IMR-90 (cell line): ENCODE measurements around the gene SEPTIN5. TPM values are rescaled to one million over a fixed set of nuclear protein-coding genes. Genes with fewer than 3 reads are reported as not detected.

Experiments
- ATAC-seq: fragments of 200-7000 bp; cut with Tn5 transposase; 2 replicates; pipeline ENCODE4 v1.9.1; 2020; ENCODE audit warnings: low read depth, mild to moderate bottlenecking, moderate library complexity
- Bru-seq: library from RNA; stranded (reverse); fragments of 400-500 nt; gene quantifications from one replicate; lab custom pipeline; 2021; lab: Mats Ljungman, UMichigan
- BruChase-seq, 2 experiments: library from RNA; stranded (reverse); fragments of 400-500 nt; gene quantifications; one replicate each; lab custom pipeline; 2021; lab: Mats Ljungman, UMichigan
- BruUV-seq: library from RNA; stranded (reverse); fragments of 400-500 nt; replicated peaks from 2 replicates; lab custom pipeline; 2021; lab: Mats Ljungman, UMichigan
- CTCF ChIA-PET: fragments of 300-600 bp; formaldehyde crosslinking; extraction: SDS; loops from one replicate; lab custom pipeline; 2021; ENCODE audit warnings: antibody characterized with exemption; lab: Yijun Ruan, JAX
- POLR2A ChIA-PET: fragments of 300-600 bp; sonication (Branson Sonifier 250); formaldehyde crosslinking; loops from one replicate; lab custom pipeline; 2022; ENCODE audit warnings: antibody characterized with exemption; ENCODE audit not compliant: unreplicated experiment; lab: Charles Lee
- DNase-seq: peaks from one replicate; pipeline ENCODE4 v3.0.0; 2013
- H2AFZ ChIP-seq: replicated peaks from 2 replicates; pipeline ENCODE3; 2013; ENCODE audit warnings: low read length, mild to moderate bottlenecking; ENCODE audit not compliant: poor library complexity
- H2AK5ac ChIP-seq: 2 replicates; pipeline ENCODE4 v1.6.1; 2013; ENCODE audit warnings: low read depth, low read length, inconsistent platforms
- H2AK9ac ChIP-seq: replicated peaks from 2 replicates; pipeline ENCODE3; 2013; ENCODE audit warnings: mild to moderate bottlenecking, low read depth, low read length, moderate library complexity; ENCODE audit not compliant: poor library complexity
- H2BK120ac ChIP-seq: 2 replicates; pipeline ENCODE4 v1.6.1; 2013; ENCODE audit warnings: low read depth, low read length, inconsistent platforms
- H2BK15ac ChIP-seq: 3 replicates; pipeline ENCODE4 v1.6.1; 2013; ENCODE audit warnings: low read depth, low read length, inconsistent platforms
- H2BK20ac ChIP-seq: 2 replicates; pipeline ENCODE4 v1.6.1; 2013; ENCODE audit warnings: low read depth, mild to moderate bottlenecking, inconsistent platforms, low read length, moderate library complexity
- H2BK5ac ChIP-seq: 2 replicates; pipeline ENCODE4 v1.6.1; 2013; ENCODE audit warnings: mild to moderate bottlenecking, low read depth, low read length, inconsistent platforms; ENCODE audit not compliant: poor library complexity, severe bottlenecking
- H3K14ac ChIP-seq: replicated peaks from 2 replicates; pipeline ENCODE4 v1.6.1; 2013; ENCODE audit warnings: low read depth, low read length, inconsistent platforms
- H3K18ac ChIP-seq: 2 replicates; pipeline ENCODE4 v1.6.1; 2013; ENCODE audit warnings: low read depth, low read length, control low read depth
- H3K23ac ChIP-seq: 2 replicates; pipeline ENCODE4 v1.6.1; 2013; ENCODE audit warnings: low read depth, low read length, inconsistent platforms
- H3K27ac ChIP-seq: 2 replicates; pipeline ENCODE4 v1.5.1; 2013; ENCODE audit warnings: mild to moderate bottlenecking, control low read depth, low read length; ENCODE audit not compliant: insufficient read depth
- H3K27me3 ChIP-seq: 2 replicates; pipeline ENCODE4 v1.6.1; 2013; ENCODE audit warnings: low read length; ENCODE audit not compliant: control insufficient read depth, insufficient read depth
- H3K36me3 ChIP-seq: 2 replicates; pipeline ENCODE4 v1.6.1; 2013; ENCODE audit warnings: low read length, mixed read lengths; ENCODE audit not compliant: control insufficient read depth, insufficient read depth
- H3K4ac ChIP-seq: 2 replicates; pipeline ENCODE4 v1.6.1; 2013; ENCODE audit warnings: low read depth, low read length, inconsistent platforms
- H3K4me1 ChIP-seq: 2 replicates; pipeline ENCODE4 v1.6.1; 2013; ENCODE audit warnings: low read length, mixed read lengths; ENCODE audit not compliant: control insufficient read depth, insufficient read depth
- H3K4me2 ChIP-seq: 2 replicates; pipeline ENCODE4 v1.6.1; 2013; ENCODE audit warnings: low read depth, mild to moderate bottlenecking, control low read depth, low read length, moderate library complexity
- H3K4me3 ChIP-seq: 2 replicates; pipeline ENCODE4 v1.5.1; 2013; ENCODE audit warnings: low read depth, mild to moderate bottlenecking, control low read depth, low read length, moderate library complexity; ENCODE audit not compliant: insufficient read depth
- H3K56ac ChIP-seq: 2 replicates; pipeline ENCODE4 v1.6.1; 2013; ENCODE audit warnings: low read length, inconsistent platforms; ENCODE audit not compliant: insufficient read depth; ENCODE audit errors: extremely low read depth
- H3K79me1 ChIP-seq, 2 experiments: 2 replicates each; pipeline ENCODE4 v1.6.1; 2013; ENCODE audit warnings: low read length in 2 of 2, inconsistent platforms in 1 of 2, low read depth in 1 of 2
- H3K9ac ChIP-seq: 2 replicates; pipeline ENCODE4 v1.6.1; 2013; ENCODE audit warnings: low read depth, low read length, control low read depth
- H3K9me1 ChIP-seq: 2 replicates; pipeline ENCODE4 v1.6.1; 2013; ENCODE audit warnings: low read length, inconsistent platforms; ENCODE audit not compliant: insufficient read depth
- H3K9me3 ChIP-seq: 2 replicates; pipeline ENCODE4 v1.6.1; 2013; ENCODE audit warnings: low read length; ENCODE audit not compliant: control insufficient read depth, insufficient read depth
- H4K20me1 ChIP-seq: 2 replicates; pipeline ENCODE4 v1.6.1; 2013; ENCODE audit warnings: low read length, inconsistent platforms; ENCODE audit not compliant: insufficient read depth
- H4K5ac ChIP-seq: 2 replicates; pipeline ENCODE4 v1.6.1; 2013; ENCODE audit warnings: mild to moderate bottlenecking, low read depth, low read length, control low read depth
- H4K8ac ChIP-seq, 2 experiments: 2 replicates each; pipeline ENCODE4 v1.6.1; 2013; ENCODE audit warnings: low read depth in 2 of 2, low read length in 2 of 2, control low read depth in 1 of 2, inconsistent platforms in 1 of 2
- H4K91ac ChIP-seq: 2 replicates; pipeline ENCODE4 v1.6.1; 2013; ENCODE audit warnings: low read depth, low read length, inconsistent platforms; ENCODE audit not compliant: insufficient read depth
- MAZ ChIP-seq: IDR thresholded peaks from 2 replicates; pipeline ENCODE4 v1.6.1; 2012; ENCODE audit warnings: low read depth, mild to moderate bottlenecking, low read length, improper control_type of control experiment, moderate library complexity, borderline replicate concordance
- RFX5 ChIP-seq: IDR thresholded peaks from 2 replicates; pipeline ENCODE4 v1.8.0; 2012; ENCODE audit warnings: low read depth, mild to moderate bottlenecking, low read length, moderate library complexity
- WGBS, 2 experiments: methylation state at CpG; one replicate each; pipeline versions ENCODE4 v1.1.5 to v1.1.7; 2013; ENCODE audit warnings: missing lambda C conversion rate in 2 of 2; ENCODE audit not compliant: insufficient read length in 1 of 2; ENCODE audit errors: extremely low coverage in 2 of 2; 5-methylcytosine and 5-hydroxymethylcytosine counted together
- dilution Hi-C: fragments of 300-500 bp; cut with HindIII; formaldehyde crosslinking; loops from one replicate; pipeline ENCODE4 v1.14.3; 2018; ENCODE audit warnings: low sequenced_read_pairs; ENCODE audit not compliant: unreplicated experiment
- in situ Hi-C: fragments of 300-500 bp; cut with MboI; formaldehyde crosslinking; loops from 3 replicates; pipeline ENCODE4 v1.14.3; 2019; ENCODE audit warnings: low sequenced_read_pairs, inconsistent platforms, mixed read lengths
- intact Hi-C: fragments of 100-400 bp; cut with micrococcal nuclease; formaldehyde crosslinking; loops from 2 replicates; pipeline ENCODE4 v1.10.0; 2022
- long read RNA-seq: library from polyadenylated mRNA; unstranded; transcript quantifications from one replicate; pipeline ENCODE4 v2.0.0, GENCODE V29; 2021; ENCODE audit not compliant: unreplicated experiment
- polyA plus RNA-seq, 3 experiments: library from polyadenylated mRNA; depleted of rRNA; stranded (reverse); fragments of >200 nt; gene quantifications; 2 replicates each; pipeline ENCODE4 v1.2.3, GENCODE V29; 2012; ENCODE audit warnings: low replicate concordance in 1 of 3
- total RNA-seq: library from RNA; depleted of rRNA; stranded (reverse); fragments of >200 nt; gene quantifications from 2 replicates; pipeline ENCODE4 v1.2.3, GENCODE V29; 2012; rRNA removed

The SEPTIN5 gene
- total RNA-seq, result 16.8 and 17.2 TPM in 2 replicates
- polyA plus RNA-seq (2012; rRNA removed), result 20.7 and 22.3 TPM in 2 replicates
- polyA plus RNA-seq (2012; cell fraction: cytosol; rRNA removed), result 10.4 and 22.8 TPM in 2 replicates
- polyA plus RNA-seq (2012; cell fraction: nucleus; rRNA removed; ENCODE audit: low replicate concordance), result 65.7 and 90.4 TPM in 2 replicates
- percentile 16 among the genes with signal in this experiment for Bru-seq, nascent RNA
- BruChase-seq, experiment 1, labeled RNA remaining after a 6-hour chase, result percentile 31 among the genes with signal in this experiment
- BruChase-seq, experiment 2, labeled RNA remaining after a 2-hour chase, result percentile 38 among the genes with signal in this experiment
- long read RNA-seq, transcript SEPT5-201 (11 exons, 1,588 nt), result major isoform, 10 of 17 reads
- long read RNA-seq, partial matches to known transcripts, result 4 of 17 reads
- long read RNA-seq, other reads (novel, unspliced or antisense), result 3 of 17 reads

GRCh38 chr22:19714312-19715187 lies at the start of gene SEPTIN5:
TSS of gene SEPTIN5 (plus strand) at chr22:19714503. CDS start at chr22:19714589, 86 bp downstream.
- H4K20me1 ChIP-seq, result no peaks in the 10 kb centered on the region
- peak; percentile 36 for ATAC-seq
- H2BK15ac ChIP-seq, result no peak within 1 kb of the TSS
- no peak within 1 kb of the TSS for H2BK120ac ChIP-seq
- 1% methylated on average over 73 of the region's 106 CpGs; no CpG with 5 or more reads in 1 of the 2 experiments for WGBS, 2 experiments
- no peak within 1 kb of the TSS for H2BK5ac ChIP-seq
- peaks cover 15% of the 10 kb centered on the region for H3K4me1 ChIP-seq
- peak within 1 kb of the TSS; percentile 27; the same call in 1 of the 2 replicates for H4K5ac ChIP-seq
- no peak within 1 kb of the TSS for H3K23ac ChIP-seq
- no peak within 1 kb of the TSS for H4K91ac ChIP-seq
- TF ChIP-seq MAZ (peak; percentile 21; the same call in 1 of the 2 replicates), RFX5 (no peak)
- H2AFZ ChIP-seq, result peak within 1 kb of the TSS; percentile 90
- H3K27me3 ChIP-seq, result peaks cover 30% of the 10 kb centered on the region
- H3K27ac ChIP-seq, result no peak within 1 kb of the TSS
- H3K4ac ChIP-seq, result peak within 1 kb of the TSS; percentile 26; the same call in 1 of the 2 replicates
- H2BK20ac ChIP-seq, result no peak within 1 kb of the TSS
- peaks cover 7% of the 10 kb centered on the region for H3K9me1 ChIP-seq
- peak within 1 kb of the TSS; percentile 70; the same call in 1 of the 2 replicates for H2AK5ac ChIP-seq
- dilution Hi-C loops (no loop called here), intact Hi-C loops (no loop called here), in situ Hi-C loops (no loop called here)
- no TSS peak for BruUV-seq
- peak within 1 kb of the TSS; percentile 51 for H3K9ac ChIP-seq
- peaks cover 0 to 4% of the 10 kb centered on the region in 2 experiments; a peak in 1 of 4 replicates for H3K79me1 ChIP-seq
- ChIA-PET CTCF (no interaction called here), POLR2A (interaction anchor here (0.6 kb wide), 1 partner anchor 522 kb away, joined by 3 read pairs; no protein-coding TSS in a partner anchor)
- no peaks in the 10 kb centered on the region for H3K36me3 ChIP-seq
- peak within 1 kb of the TSS; percentile 85 for H3K4me3 ChIP-seq
- H3K56ac ChIP-seq, result no peak within 1 kb of the TSS
- DNase-seq, result no peak
- peak within 1 kb of the TSS in 1 of 2 experiments; percentile 63; a peak in 1 of 4 replicates for H4K8ac ChIP-seq
- H3K14ac ChIP-seq, result no peak within 1 kb of the TSS
- no peaks in the 10 kb centered on the region for H3K9me3 ChIP-seq
- peak within 1 kb of the TSS; percentile 89 for H2AK9ac ChIP-seq
- H3K18ac ChIP-seq, result no peak within 1 kb of the TSS
- peak within 1 kb of the TSS; percentile 94 for H3K4me2 ChIP-seq
